GM19351 (cell line): ENCODE results near the gene CCDC184.

Source experiments
- ATAC-seq: cut with Tn5 transposase; IDR thresholded peaks from one replicate; pipeline ENCODE4 v1.9.1; 2021; ENCODE audit warnings: mild to moderate bottlenecking, moderate library complexity; ENCODE audit not compliant: unreplicated experiment

The CCDC184 gene

GRCh38 chr12:48177982-48178381 is 5.5 kb upstream of the CCDC184 start:
- no peak for ATAC-seq

GRCh38 chr12:48179466-48179865 is 4.0 kb upstream of the CCDC184 start:
- ATAC-seq, result no peak

GRCh38 chr12:48180424-48180823 is 3.0 kb upstream of the CCDC184 start:
- ATAC-seq, result no peak

GRCh38 chr12:48180857-48181495 is 2.5 kb upstream of the CCDC184 start:
- no peak for ATAC-seq

- ATAC-seq, result no peak
These were observed 813 bp upstream of the CCDC184 start for GRCh38 chr12:48182631-48183030.

- no peak for ATAC-seq
These were observed 568 bp downstream of the CCDC184 start for GRCh38 chr12:48183876-48184548.

GRCh38 chr12:48184549-48184922 is 1.1 kb downstream of the CCDC184 start:
- no peak for ATAC-seq

- ATAC-seq, result no peak
These were observed 1.9 kb downstream of the CCDC184 start for GRCh38 chr12:48185181-48185919.

GRCh38 chr12:48187916-48188695 is 4.7 kb downstream of the CCDC184 start:
- ATAC-seq, result no peak

GRCh38 chr12:48189331-48190125 is 6.1 kb downstream of the CCDC184 start:
- peak; percentile 70 for ATAC-seq

GRCh38 chr12:48191096-48191495 is 7.7 kb downstream of the CCDC184 start:
- no peak for ATAC-seq

GRCh38 chr12:48192861-48193260 is 9.4 kb downstream of the CCDC184 start:
- no peak for ATAC-seq

GRCh38 chr12:48193623-48194022 is 10.2 kb downstream of the CCDC184 start:
- ATAC-seq, result no peak

- no peak for ATAC-seq
These were observed 11.4 kb downstream of the CCDC184 start for GRCh38 chr12:48194799-48195201.

GRCh38 chr12:48197549-48197970 is 14.1 kb downstream of the CCDC184 start:
- peak; percentile 24 for ATAC-seq

GRCh38 chr12:48197971-48198671 is 14.7 kb downstream of the CCDC184 start:
- ATAC-seq, result peak; percentile 100

GRCh38 chr12:48198672-48198971 is 15.2 kb downstream of the CCDC184 start:
- peak; percentile 15 for ATAC-seq

GRCh38 chr12:48198985-48199384 is 15.5 kb downstream of the CCDC184 start:
- no peak for ATAC-seq

- no peak for ATAC-seq
These were observed 16.4 kb downstream of the CCDC184 start for GRCh38 chr12:48199774-48200221.

GRCh38 chr12:48201091-48201490 is 17.6 kb downstream of the CCDC184 start:
- ATAC-seq, result no peak
